ENCODE data around the gene MRPL43.

The MRPL43 gene

GRCh38 chr10:100962351-100963080, 24.8 kb downstream of the MRPL43 start:
- no peak for DNase-seq

GRCh38 chr10:100960251-100960650, 27.0 kb downstream of the MRPL43 start:
- no peak for DNase-seq

GRCh38 chr10:100948916-100949315, 38.4 kb downstream of the MRPL43 start:
- no peak for DNase-seq

GRCh38 chr10:100945754-100946153, 41.5 kb downstream of the MRPL43 start:
- no peak for DNase-seq

- no peak for DNase-seq
These were observed 43.8 kb downstream of the MRPL43 start for GRCh38 chr10:100943508-100943907.

GRCh38 chr10:100942229-100942628, 45.1 kb downstream of the MRPL43 start:
- DNase-seq: no peak

- DNase-seq: no peak
These were observed 47.4 kb downstream of the MRPL43 start for GRCh38 chr10:100939763-100940344.

All from stimulated activated CD4-positive, alpha-beta T cell treated with anti-CD3 and anti-CD28 coated beads, Interleukin-2, amount 100 ng/mL, for 24 hours (primary cell).